Nephron (organoid): ENCODE data around the gene TULP4.
A peak's percentile ranks its signal among the peaks of the same experiment; 100 is the strongest.

Source experiments
- H3K27ac Mint-ChIP-seq, 3 experiments: 2 replicates each; pipeline ENCODE4 v1.8.0; 2020; ENCODE audit warnings: mixed read lengths in 3 of 3, mild to moderate bottlenecking in 2 of 3, moderate library complexity in 1 of 3
- H3K27me3 Mint-ChIP-seq: 2 replicates; pipeline ENCODE4 v1.8.0; 2021; ENCODE audit warnings: low read depth, mild to moderate bottlenecking, moderate library complexity, mixed read lengths
- H3K36me3 Mint-ChIP-seq: 2 replicates; pipeline ENCODE4 v1.8.0; 2020; ENCODE audit warnings: low read depth, mixed read lengths
- H3K4me1 Mint-ChIP-seq: 2 replicates; pipeline ENCODE4 v1.8.0; 2020; ENCODE audit warnings: mixed read lengths
- H3K4me3 Mint-ChIP-seq, 3 experiments: 2 replicates each; pipeline ENCODE4 v1.8.0; 2020; ENCODE audit warnings: mild to moderate bottlenecking in 3 of 3, mixed read lengths in 3 of 3, moderate library complexity in 2 of 3
- H3K9me3 Mint-ChIP-seq: 2 replicates; pipeline ENCODE4 v1.8.0; 2020; ENCODE audit warnings: mixed read lengths
- TF ChIP-seq, protein P1 (sequence below), 3 experiments: fragments of 200-600 bp; sonication (generic); IDR thresholded peaks; one replicate each; pipeline ENCODE4 v1.5.0; 2021; ENCODE audit warnings: antibody characterized with exemption in 3 of 3; ENCODE audit not compliant: unreplicated experiment in 3 of 3

TULP4 gene

DNA sequence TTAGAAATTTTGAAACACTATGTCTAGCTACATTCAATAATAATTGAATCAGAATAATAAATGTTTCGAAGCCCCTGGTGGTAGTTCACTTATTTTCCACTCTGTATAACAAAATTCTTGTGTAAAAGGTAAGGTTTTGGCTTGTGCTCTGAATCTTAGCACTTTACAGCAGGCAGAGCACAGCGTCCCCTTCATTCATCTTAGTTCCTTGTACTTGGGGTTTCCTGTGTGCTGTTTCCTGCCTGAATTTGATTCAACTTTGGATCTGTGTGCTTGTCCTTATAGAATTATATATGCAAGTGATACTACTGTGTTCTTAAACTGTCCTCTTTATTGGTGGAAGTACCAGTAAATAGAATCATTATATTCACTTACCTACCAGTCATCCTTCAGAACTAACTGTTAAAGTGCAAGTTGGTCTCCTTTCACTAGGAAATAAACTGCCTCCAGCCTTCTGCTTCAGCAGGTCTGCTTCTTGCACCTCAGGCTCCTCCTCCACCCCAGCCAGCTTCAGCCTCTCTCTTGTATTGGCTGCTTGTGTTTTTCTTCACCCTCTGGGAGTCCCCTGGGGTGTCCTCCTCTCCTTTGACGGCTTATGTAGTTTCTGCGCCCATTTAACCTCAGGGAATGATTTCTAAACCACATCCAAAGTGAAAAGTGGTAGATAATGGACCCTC lies 28.8 kb upstream of the TULP4 start:
- no peaks in the 10 kb centered on the region for H3K27me3 Mint-ChIP-seq
- H3K4me3 Mint-ChIP-seq: no peak overlapping the region
- TF ChIP-seq, protein P1, sequence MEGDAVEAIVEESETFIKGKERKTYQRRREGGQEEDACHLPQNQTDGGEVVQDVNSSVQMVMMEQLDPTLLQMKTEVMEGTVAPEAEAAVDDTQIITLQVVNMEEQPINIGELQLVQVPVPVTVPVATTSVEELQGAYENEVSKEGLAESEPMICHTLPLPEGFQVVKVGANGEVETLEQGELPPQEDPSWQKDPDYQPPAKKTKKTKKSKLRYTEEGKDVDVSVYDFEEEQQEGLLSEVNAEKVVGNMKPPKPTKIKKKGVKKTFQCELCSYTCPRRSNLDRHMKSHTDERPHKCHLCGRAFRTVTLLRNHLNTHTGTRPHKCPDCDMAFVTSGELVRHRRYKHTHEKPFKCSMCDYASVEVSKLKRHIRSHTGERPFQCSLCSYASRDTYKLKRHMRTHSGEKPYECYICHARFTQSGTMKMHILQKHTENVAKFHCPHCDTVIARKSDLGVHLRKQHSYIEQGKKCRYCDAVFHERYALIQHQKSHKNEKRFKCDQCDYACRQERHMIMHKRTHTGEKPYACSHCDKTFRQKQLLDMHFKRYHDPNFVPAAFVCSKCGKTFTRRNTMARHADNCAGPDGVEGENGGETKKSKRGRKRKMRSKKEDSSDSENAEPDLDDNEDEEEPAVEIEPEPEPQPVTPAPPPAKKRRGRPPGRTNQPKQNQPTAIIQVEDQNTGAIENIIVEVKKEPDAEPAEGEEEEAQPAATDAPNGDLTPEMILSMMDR (IDR thresholded peaks at IDR 0.05; ENCODE audit: unreplicated experiment in 3 of 3): no peak

DNA sequence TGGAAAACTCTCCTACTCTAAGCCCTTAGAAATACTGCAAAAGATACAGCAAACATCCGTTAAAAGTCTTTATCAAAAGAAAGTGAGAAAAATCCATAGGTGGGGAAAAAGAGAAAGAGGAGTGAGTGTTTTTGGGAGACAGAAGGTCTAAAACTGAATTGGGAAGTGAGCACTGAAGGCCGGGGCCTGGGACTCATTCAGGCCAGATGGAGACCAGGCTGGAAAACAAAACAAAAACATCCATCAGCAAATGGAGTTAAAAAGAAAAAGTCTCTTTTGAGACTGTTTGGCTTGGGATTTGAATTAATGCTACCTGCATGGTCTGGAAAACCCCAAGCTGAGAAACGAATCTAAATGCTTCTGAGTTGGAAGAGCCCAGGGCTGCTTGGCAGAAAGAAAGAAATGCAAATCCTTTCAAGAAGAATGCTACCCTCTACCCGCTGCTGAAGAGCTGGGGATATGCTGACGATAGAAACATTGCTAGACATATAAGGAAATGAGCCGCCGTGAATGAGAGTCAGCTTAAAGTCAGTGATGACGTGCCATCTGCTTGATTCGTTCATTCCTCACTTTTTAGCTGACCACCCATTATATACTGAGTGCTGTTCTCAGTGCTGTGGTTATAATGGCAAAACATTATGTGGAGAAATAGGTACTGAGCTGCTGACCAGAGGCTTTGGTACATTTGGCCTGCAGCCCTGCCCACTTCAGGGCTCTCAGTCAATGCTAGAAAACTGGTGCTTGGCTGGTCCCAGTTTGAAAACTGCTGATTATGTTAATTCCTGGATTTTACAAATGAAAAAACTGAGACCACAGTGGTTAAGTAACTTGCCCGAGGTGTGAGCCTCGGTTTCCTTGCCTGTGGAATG lies 28.0 kb upstream of the TULP4 start:
- Mint-ChIP-seq H3K27me3 (no peaks in the 10 kb centered on the region), H3K27ac (peak overlapping the region; percentile 72 to 83 (median 79)), H3K9me3 (no peaks in the 10 kb centered on the region), H3K4me3 (no peak overlapping the region), H3K36me3 (peaks cover 32% of the 10 kb centered on the region), H3K4me1 (peaks cover 72% of the 10 kb centered on the region)
- TF ChIP-seq, protein P1 (IDR thresholded peaks at IDR 0.05; ENCODE audit: unreplicated experiment in 3 of 3): no peak

More for the DNA sequence above, 28.8 kb upstream of the TULP4 start:
- peaks cover 30% of the 10 kb centered on the region for H3K36me3 Mint-ChIP-seq
- peaks cover 78% of the 10 kb centered on the region for H3K4me1 Mint-ChIP-seq
- peak overlapping the region; percentile 63 to 83 (median 72) for H3K27ac Mint-ChIP-seq
- H3K9me3 Mint-ChIP-seq: no peaks in the 10 kb centered on the region

DNA sequence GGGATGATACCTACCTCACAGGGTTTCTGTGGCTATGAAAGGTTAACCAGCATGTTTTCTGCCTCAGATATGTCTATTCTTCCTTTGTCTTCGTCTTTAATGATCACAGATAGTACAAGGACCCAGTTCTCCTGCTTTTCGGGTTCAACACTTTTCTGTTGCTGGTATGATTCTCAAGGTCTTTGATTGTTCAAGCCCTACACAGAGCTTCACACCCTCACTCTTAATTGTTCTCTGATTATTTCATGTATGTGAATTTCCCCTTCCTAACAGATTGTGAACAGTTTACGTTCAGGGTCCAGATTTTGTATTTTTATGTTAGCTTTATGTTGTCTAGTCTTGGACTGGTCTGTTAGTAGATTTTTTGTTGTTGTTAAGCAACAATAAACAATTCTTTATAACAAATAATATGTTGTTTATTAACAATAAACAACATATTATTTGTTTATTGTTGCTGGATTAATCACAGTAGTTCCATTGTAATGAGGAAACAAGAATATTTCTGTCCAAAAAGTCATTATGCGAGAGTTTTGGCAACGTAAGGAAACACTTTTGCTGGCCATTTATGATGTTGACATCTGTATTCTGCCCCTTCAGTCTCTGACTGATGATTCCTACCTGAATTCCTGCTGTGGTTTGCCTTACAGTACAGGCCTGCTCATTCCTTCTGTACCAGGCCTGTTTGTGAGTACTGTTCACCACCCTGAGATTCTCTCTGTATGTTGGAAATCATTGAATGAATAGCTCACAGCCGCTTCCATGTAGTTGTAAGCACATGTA lies 27.2 kb upstream of the TULP4 start:
- peak overlapping the region in 2 of 3 experiments; percentile 79 to 83 for H3K27ac Mint-ChIP-seq
- no peaks in the 10 kb centered on the region for H3K9me3 Mint-ChIP-seq
- TF ChIP-seq, protein P1 (IDR thresholded peaks at IDR 0.05; ENCODE audit: unreplicated experiment in 3 of 3): no peak
- H3K27me3 Mint-ChIP-seq: no peaks in the 10 kb centered on the region
- H3K36me3 Mint-ChIP-seq: peaks cover 33% of the 10 kb centered on the region
- H3K4me3 Mint-ChIP-seq: no peak overlapping the region
- peaks cover 66% of the 10 kb centered on the region for H3K4me1 Mint-ChIP-seq

DNA sequence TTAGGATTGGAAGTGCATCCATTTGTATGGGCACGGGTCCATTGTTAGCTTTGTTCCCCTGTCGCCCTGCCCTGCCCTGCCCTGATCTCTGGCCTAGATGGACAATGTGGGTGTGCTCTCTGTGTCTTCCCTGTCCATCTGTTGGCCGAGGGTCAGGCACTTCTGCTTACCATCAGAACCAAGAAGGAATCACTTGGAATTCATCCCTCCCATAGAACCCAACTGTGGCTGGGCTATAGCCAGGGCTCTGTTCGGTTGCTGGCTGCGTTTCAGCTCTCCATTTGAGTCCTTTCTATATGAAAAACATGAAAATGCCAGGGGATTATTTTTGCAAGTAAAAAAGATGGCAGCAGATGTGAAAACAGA lies 26.6 kb upstream of the TULP4 start:
- Mint-ChIP-seq H3K27me3 (no peaks in the 10 kb centered on the region), H3K4me3 (no peak overlapping the region), H3K9me3 (no peaks in the 10 kb centered on the region), H3K36me3 (peaks cover 39% of the 10 kb centered on the region), H3K4me1 (peaks cover 67% of the 10 kb centered on the region), H3K27ac (peak overlapping the region in 2 of 3 experiments; percentile 68 to 83)
- TF ChIP-seq, protein P1 (IDR thresholded peaks at IDR 0.05; ENCODE audit: unreplicated experiment in 3 of 3): no peak

DNA sequence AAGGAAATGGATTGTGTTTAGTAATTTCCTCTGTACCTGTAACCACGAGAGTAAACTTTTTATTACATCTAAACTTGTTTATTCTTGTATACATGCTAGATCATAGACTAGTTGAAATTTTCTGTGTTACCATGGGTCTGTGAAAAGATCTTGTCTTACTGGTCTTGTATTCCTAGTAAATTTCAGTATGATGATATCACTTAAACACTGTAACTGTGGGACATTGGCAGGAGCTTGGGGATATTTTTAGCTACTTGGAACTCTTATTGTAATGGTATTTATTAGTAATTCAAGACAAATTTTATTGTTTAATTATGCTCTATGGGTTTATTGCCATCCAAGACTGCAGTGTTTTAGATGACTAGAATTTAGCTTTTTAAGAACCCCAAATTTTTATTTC lies 25.9 kb upstream of the TULP4 start:
- Mint-ChIP-seq H3K4me1 (peaks cover 65% of the 10 kb centered on the region), H3K27ac (peak overlapping the region in 2 of 3 experiments; percentile 33 to 83), H3K9me3 (no peaks in the 10 kb centered on the region), H3K36me3 (peaks cover 46% of the 10 kb centered on the region), H3K27me3 (no peaks in the 10 kb centered on the region), H3K4me3 (no peak overlapping the region)
- TF ChIP-seq, protein P1 (IDR thresholded peaks at IDR 0.05; ENCODE audit: unreplicated experiment in 3 of 3): no peak
